Gastrocnemius medialis (tissue), 4 donors: Measurements from ENCODE around the gene KPNA4. TPM values are rescaled to one million over a fixed set of nuclear protein-coding genes. Genes with fewer than 3 reads are reported as not detected.
"Not testable (repeated sequence)": the region's sequence is repeated elsewhere in the genome, so short reads cannot be mapped to it uniquely, and the experiment has no call there.

ENCODE experiments used
- ATAC-seq, 2 donors: fragments of 150-250 bp; one replicate each; pipeline ENCODE4 v1.9.1; 2016
- DNase-seq, 2 donors: peaks; one replicate each; pipeline ENCODE4 v3.0.0-alpha.2; 2019
- H3K27ac ChIP-seq, 4 donors: fragments of 200-600 bp; sonication (generic); 1 replicate in 1 of 4; 2 replicates in 3 of 4; pipeline ENCODE4 v1.5.1; 2016 to 2018; ENCODE audit warnings: mild to moderate bottlenecking in 2 of 4, moderate library complexity in 1 of 4
- H3K27me3 ChIP-seq, 3 donors: fragments of 200-600 bp; sonication (generic) in 2 of 3; 1 replicate in 1 of 3; 2 replicates in 2 of 3; pipeline versions ENCODE4 v1.5.1 to v1.6.0; 2016 to 2019; ENCODE audit warnings: mild to moderate bottlenecking in 1 of 3, moderate library complexity in 1 of 3
- H3K36me3 ChIP-seq, 2 donors: fragments of 200-600 bp; sonication (generic) in 1 of 2; one replicate each; pipeline ENCODE4 v1.5.1; 2017 to 2018
- H3K4me1 ChIP-seq, 2 donors: fragments of 200-600 bp; sonication (generic) in 1 of 2; one replicate each; pipeline ENCODE4 v1.5.1; 2016 to 2017; ENCODE audit warnings: mild to moderate bottlenecking in 2 of 2
- H3K4me3 ChIP-seq, 4 donors: fragments of 200-600 bp; sonication (generic) in 3 of 4; 1 replicate in 1 of 4; 2 replicates in 3 of 4; pipeline ENCODE4 v1.5.1; 2016 to 2019; ENCODE audit warnings: mild to moderate bottlenecking in 2 of 4
- H3K9me3 ChIP-seq, 3 donors: fragments of 200-600 bp; sonication (generic) in 2 of 3; 1 replicate in 1 of 3; 2 replicates in 2 of 3; pipeline ENCODE4 v1.5.1; 2016 to 2019
- POLR2A ChIP-seq, 2 donors: fragments of 450-650 bp; IDR thresholded peaks; one replicate each; pipeline ENCODE4 v1.6.1; 2017; ENCODE audit warnings: antibody characterized with exemption in 2 of 2, mild to moderate bottlenecking in 2 of 2, moderate library complexity in 2 of 2
- in situ Hi-C, 4 donors: fragments of 200-750 bp; cut with MboI; loops; one replicate each; pipeline versions ENCODE4 v1.15.0 to v1.8.0; 2017; ENCODE audit warnings: low sequenced_read_pairs in 4 of 4
- intact Hi-C: fragments of 100-400 bp; cut with DNase I; formaldehyde crosslinking; loops from one replicate; pipeline ENCODE4 v1.15.1; 2023; ENCODE audit warnings: low total_unique reads
- total RNA-seq, 4 donors: library from RNA; depleted of rRNA; stranded (reverse); fragments of >200 nt; gene quantifications; one replicate each; pipeline versions ENCODE4 v1.1.0 to v1.2.3, GENCODE V29; 2016
- TF ChIP-seq, protein P1 (sequence below), 5 experiments: fragments of 450-650 bp in 3 of 5; fragments of 200-600 bp in 2 of 5; sonication (generic) in 2 of 5; IDR thresholded peaks in 4 of 5; conservative IDR thresholded peaks in 1 of 5; 1 replicate in 4 of 5; 2 replicates in 1 of 5; pipeline ENCODE4 v1.5.1; 2016 to 2019; ENCODE audit warnings: antibody characterized with exemption in 5 of 5, mild to moderate bottlenecking in 3 of 5, moderate library complexity in 3 of 5

Gene KPNA4
- total RNA-seq, 4 donors from 2014 or later: 78.9 to 126 (median 86.0) TPM

DNA sequence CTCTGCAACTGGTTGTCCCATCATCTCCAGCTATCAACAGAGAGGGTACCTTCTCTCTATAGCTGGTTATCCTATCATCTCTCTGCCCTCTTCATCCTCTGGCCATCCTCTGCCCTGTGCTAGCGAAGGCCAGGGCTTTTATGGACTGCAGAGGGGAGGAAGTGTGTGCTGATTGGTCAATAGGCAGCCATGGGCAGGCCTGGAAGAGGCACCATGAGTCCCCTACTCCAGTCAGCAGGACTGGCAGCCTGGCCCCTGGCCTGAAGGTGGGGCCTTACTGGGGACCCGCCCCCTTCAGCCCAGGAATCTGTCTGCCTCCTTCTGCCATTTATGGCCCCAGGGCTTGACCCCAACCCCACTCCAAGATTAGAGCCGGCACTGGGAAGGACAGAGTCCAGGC lies 105.3 kb downstream of the KPNA4 start:
- TF ChIP-seq, protein P1, sequence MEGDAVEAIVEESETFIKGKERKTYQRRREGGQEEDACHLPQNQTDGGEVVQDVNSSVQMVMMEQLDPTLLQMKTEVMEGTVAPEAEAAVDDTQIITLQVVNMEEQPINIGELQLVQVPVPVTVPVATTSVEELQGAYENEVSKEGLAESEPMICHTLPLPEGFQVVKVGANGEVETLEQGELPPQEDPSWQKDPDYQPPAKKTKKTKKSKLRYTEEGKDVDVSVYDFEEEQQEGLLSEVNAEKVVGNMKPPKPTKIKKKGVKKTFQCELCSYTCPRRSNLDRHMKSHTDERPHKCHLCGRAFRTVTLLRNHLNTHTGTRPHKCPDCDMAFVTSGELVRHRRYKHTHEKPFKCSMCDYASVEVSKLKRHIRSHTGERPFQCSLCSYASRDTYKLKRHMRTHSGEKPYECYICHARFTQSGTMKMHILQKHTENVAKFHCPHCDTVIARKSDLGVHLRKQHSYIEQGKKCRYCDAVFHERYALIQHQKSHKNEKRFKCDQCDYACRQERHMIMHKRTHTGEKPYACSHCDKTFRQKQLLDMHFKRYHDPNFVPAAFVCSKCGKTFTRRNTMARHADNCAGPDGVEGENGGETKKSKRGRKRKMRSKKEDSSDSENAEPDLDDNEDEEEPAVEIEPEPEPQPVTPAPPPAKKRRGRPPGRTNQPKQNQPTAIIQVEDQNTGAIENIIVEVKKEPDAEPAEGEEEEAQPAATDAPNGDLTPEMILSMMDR (IDR thresholded peaks at IDR 0.05 in 4 of 5, conservative IDR thresholded peaks at IDR 0.05 in 1 of 5): no peak
- TF ChIP-seq POLR2A (IDR thresholded peaks at IDR 0.05): no peak
- intact Hi-C loops: no loop called here
- no peak overlapping the region for H3K4me3 ChIP-seq
- H3K27ac ChIP-seq: no peak overlapping the region
- in situ Hi-C loops: no loop called here
- no peak for ATAC-seq
- no peaks in the 10 kb centered on the region for H3K4me1 ChIP-seq
- DNase-seq: no peak
- no peaks in the 10 kb centered on the region for H3K9me3 ChIP-seq
- no peaks in the 10 kb centered on the region for H3K36me3 ChIP-seq
- no peaks in the 10 kb centered on the region for H3K27me3 ChIP-seq

DNA sequence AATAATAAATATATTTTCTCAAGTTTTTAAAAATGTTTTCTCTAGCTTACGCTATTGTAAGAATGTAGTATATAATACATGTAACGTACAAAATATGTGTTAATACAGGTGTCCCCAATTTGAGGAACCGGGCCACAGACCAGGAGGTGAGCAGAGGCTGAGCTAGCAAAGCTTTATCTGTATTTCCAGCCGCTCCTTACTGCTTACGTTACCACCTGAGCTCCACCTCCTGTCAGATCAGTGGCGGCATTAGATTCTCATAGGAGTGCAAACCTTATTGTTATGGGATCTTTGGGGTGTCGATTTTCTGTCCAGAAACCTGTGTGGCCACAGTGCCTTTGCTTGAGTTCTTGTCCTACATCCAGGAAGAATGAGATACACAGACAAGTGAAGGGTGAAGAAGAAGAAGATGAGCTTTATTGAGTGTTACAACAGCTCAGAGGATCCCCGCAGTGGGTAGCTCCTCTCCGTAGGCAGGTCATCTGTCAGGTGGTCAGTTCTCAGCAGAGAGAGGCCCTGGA lies 105.9 kb downstream of the KPNA4 start:
- ATAC-seq (no peak), DNase-seq (no peak)
- Histone ChIP-seq H3K4me3 (no peak overlapping the region), H3K36me3 (no peaks in the 10 kb centered on the region), H3K4me1 (no peaks in the 10 kb centered on the region), H3K27ac (no peak overlapping the region), H3K27me3 (no peaks in the 10 kb centered on the region), H3K9me3 (no peaks in the 10 kb centered on the region)
- TF ChIP-seq, protein P1 (IDR thresholded peaks at IDR 0.05 in 4 of 5, conservative IDR thresholded peaks at IDR 0.05 in 1 of 5): no peak
- TF ChIP-seq POLR2A (IDR thresholded peaks at IDR 0.05): no peak
- intact Hi-C loops (no loop called here), in situ Hi-C loops (no loop called here)

DNA sequence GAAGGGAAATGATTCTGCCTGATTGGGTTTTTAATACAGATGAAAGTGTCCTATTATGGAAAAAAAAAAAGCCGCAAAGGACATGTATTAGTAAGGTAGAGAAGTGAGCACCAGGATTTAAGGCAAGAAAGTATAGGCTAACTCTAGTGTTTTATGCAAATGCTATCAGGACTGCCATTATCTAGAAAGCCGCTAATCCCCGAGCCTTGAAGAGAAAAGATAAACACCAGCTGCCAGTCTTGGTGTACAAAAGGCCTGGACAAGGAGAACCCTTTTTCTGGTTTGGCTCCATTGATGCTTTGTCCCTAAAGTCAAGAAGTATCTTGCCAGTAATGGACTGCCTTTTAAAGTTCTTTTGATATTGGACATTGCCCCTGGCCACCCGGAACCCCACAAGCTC lies 107.2 kb downstream of the KPNA4 start:
- no peak for TF ChIP-seq POLR2A (IDR thresholded peaks at IDR 0.05)
- TF ChIP-seq, protein P1 (IDR thresholded peaks at IDR 0.05 in 4 of 5, conservative IDR thresholded peaks at IDR 0.05 in 1 of 5): no peak

DNA sequence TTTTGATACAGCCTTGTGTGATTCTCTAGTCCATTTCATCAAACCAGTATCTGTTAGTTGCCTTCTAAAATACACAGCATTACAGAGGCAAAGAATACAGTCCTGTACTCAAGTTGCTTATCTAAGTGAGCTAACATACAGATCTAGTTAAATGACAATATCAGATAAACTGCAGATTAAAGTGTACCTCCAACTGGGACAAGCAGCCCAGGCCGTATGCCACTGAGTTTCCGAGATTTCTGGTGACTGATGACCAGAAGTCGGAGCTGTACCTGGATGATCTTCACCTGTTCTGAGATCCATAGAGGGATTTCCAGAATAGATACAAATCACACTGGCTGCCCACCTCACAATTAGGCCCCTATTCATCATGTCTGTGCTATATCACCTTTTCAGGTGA lies 109.5 kb downstream of the KPNA4 start:
- Histone ChIP-seq H3K27me3 (no peaks in the 10 kb centered on the region), H3K4me3 (no peak overlapping the region), H3K36me3 (no peaks in the 10 kb centered on the region), H3K9me3 (no peaks in the 10 kb centered on the region), H3K4me1 (no peaks in the 10 kb centered on the region), H3K27ac (no peak overlapping the region)
- in situ Hi-C loops: no loop called here
- ATAC-seq (no peak), DNase-seq (no peak)
- TF ChIP-seq, protein P1 (IDR thresholded peaks at IDR 0.05 in 4 of 5, conservative IDR thresholded peaks at IDR 0.05 in 1 of 5): no peak
- no peak for TF ChIP-seq POLR2A (IDR thresholded peaks at IDR 0.05)
- intact Hi-C loops: no loop called here

More for the DNA sequence above, 107.2 kb downstream of the KPNA4 start:
- DNase-seq: no peak
- in situ Hi-C loops (no loop called here), intact Hi-C loops (no loop called here)
- H3K27me3 ChIP-seq: no peaks in the 10 kb centered on the region
- H3K4me3 ChIP-seq: no peak overlapping the region
- ATAC-seq: no peak
- no peaks in the 10 kb centered on the region for H3K9me3 ChIP-seq
- no peaks in the 10 kb centered on the region for H3K36me3 ChIP-seq
- no peaks in the 10 kb centered on the region for H3K4me1 ChIP-seq
- no peak overlapping the region for H3K27ac ChIP-seq

DNA sequence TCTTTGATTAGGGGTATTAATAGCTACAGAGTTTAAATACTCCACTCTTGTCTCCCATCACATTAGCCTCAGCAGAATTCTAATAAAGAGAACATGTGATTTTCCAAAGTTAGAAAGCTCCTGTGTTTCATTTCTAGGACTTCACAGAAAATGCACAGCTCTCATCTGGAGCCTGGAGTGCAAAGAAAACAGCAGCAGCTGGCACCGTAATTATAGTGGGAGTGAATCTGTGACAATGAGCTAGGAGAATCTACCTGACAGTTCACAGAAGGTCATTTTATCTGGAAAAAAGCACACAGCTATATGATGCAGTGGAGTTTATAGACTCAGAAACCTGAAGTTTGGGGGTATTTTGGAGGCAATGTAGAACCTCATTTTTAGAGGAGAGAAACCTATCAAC lies 110.4 kb downstream of the KPNA4 start:
- intact Hi-C loops: no loop called here
- Histone ChIP-seq H3K36me3 (no peaks in the 10 kb centered on the region), H3K27me3 (peaks cover 6 to 7% (median 7%) of the 10 kb centered on the region in 3 donors), H3K4me3 (no peak overlapping the region), H3K27ac (no peak overlapping the region), H3K4me1 (no peaks in the 10 kb centered on the region), H3K9me3 (no peaks in the 10 kb centered on the region)
- no peak for TF ChIP-seq POLR2A (IDR thresholded peaks at IDR 0.05)
- TF ChIP-seq, protein P1 (IDR thresholded peaks at IDR 0.05 in 4 of 5, conservative IDR thresholded peaks at IDR 0.05 in 1 of 5): no peak
- in situ Hi-C loops: no loop called here
- ATAC-seq: no peak
- no peak for DNase-seq

DNA sequence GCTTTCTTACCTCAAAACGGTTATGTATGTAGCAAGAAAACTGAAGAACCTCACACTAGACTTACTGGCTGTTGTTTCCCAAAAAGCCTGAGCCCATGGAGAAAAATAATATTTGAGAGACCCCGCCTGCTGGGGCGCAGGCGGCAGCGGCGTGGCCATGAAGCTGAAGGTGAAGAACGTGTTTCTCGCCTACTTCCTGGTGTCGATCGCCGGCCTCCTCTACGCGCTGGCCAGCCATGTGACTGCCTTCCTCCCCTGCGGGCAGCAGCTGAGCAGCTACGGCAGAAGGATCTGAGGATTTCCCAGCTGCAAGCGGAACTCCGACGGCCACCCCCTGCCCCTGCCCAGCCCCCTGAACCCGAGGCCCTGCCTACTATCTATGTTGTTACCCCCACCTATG lies 113.1 kb downstream of the KPNA4 start:
- intact Hi-C loops, H3K4me1 ChIP-seq, H3K36me3 ChIP-seq, H3K4me3 ChIP-seq, H3K27ac ChIP-seq, DNase-seq, in situ Hi-C loops, ATAC-seq, H3K9me3 ChIP-seq: not testable (repeated sequence)
- H3K27me3 ChIP-seq: peaks cover 27 to 34% (median 28%) of the 10 kb centered on the region in 3 donors
